Sigmoid colon (tissue), 7 donors: Measurements from ENCODE around the gene MIEF1. TPM values are rescaled to one million over a fixed set of nuclear protein-coding genes. Genes with fewer than 3 reads are reported as not detected.

Experiments
- DNase-seq: peaks from one replicate; pipeline ENCODE4 v3.0.0-alpha.2; 2019
- H3K27ac ChIP-seq, 4 donors: fragments of 200-600 bp; sonication (generic); one replicate each; pipeline ENCODE4 v1.5.1; 2016 to 2019; ENCODE audit warnings: mild to moderate bottlenecking in 1 of 4
- H3K27me3 ChIP-seq, 3 donors: fragments of 200-600 bp; sonication (generic); one replicate each; pipeline ENCODE4 v1.5.1; 2019; ENCODE audit warnings: mild to moderate bottlenecking in 1 of 3
- H3K36me3 ChIP-seq, 4 donors: fragments of 200-600 bp; sonication (generic); one replicate each; pipeline ENCODE4 v1.5.1; 2016 to 2019
- H3K4me1 ChIP-seq, 4 donors: fragments of 200-600 bp; sonication (generic); one replicate each; pipeline ENCODE4 v1.5.1; 2017 to 2019
- H3K4me3 ChIP-seq, 4 donors: fragments of 200-600 bp; sonication (generic); one replicate each; pipeline ENCODE4 v1.5.1; 2017 to 2019; ENCODE audit warnings: mild to moderate bottlenecking in 2 of 4, moderate library complexity in 1 of 4
- H3K9me3 ChIP-seq, 4 donors: fragments of 200-600 bp in 3 of 4; sonication (generic) in 3 of 4; one replicate each; pipeline versions ENCODE4 v1.5.1 to v1.6.1; 2013 to 2019
- CTCF ChIP-seq, 4 experiments: fragments of 450-650 bp in 3 of 4; fragments of 200-600 bp in 1 of 4; IDR thresholded peaks; one replicate each; pipeline ENCODE4 v1.5.1; 2016 to 2019; ENCODE audit warnings: antibody characterized with exemption in 4 of 4, mild to moderate bottlenecking in 3 of 4, moderate library complexity in 2 of 4
- EP300 ChIP-seq, 4 donors: sonication (generic); formaldehyde crosslinking; IDR thresholded peaks; one replicate each; pipeline ENCODE4 v1.6.1; 2017; ENCODE audit warnings: antibody characterized with exemption in 4 of 4
- POLR2A ChIP-seq, 2 donors: fragments of 450-650 bp; IDR thresholded peaks; one replicate each; pipeline ENCODE4 v1.6.1; 2016; ENCODE audit warnings: antibody characterized with exemption in 2 of 2, mild to moderate bottlenecking in 2 of 2, moderate library complexity in 2 of 2
- POLR2AphosphoS5 ChIP-seq, 4 donors: sonication (generic); formaldehyde crosslinking; IDR thresholded peaks; one replicate each; pipeline ENCODE4 v1.6.1; 2017; ENCODE audit warnings: antibody characterized with exemption in 4 of 4
- WGBS, 2 donors: extraction: QIAGEN DNeasy Blood & Tissue Kit; methylation state at CpG; one replicate each; pipeline ENCODE4 v1.1.7; 2013; 5-methylcytosine and 5-hydroxymethylcytosine counted together
- intact Hi-C: fragments of 100-400 bp; cut with DNase I; formaldehyde crosslinking; loops from one replicate; pipeline ENCODE4 v1.15.1; 2023
- polyA plus RNA-seq, 3 donors: library from polyadenylated mRNA; stranded (reverse); fragments of 200-250 nt; gene quantifications; one replicate each; pipeline ENCODE4 v1.2.3, GENCODE V29; 2013
- total RNA-seq, 4 donors: library from RNA; depleted of rRNA; stranded (reverse); fragments of >200 nt; gene quantifications; one replicate each; pipeline ENCODE4 v1.1.0, GENCODE V29; 2016
- donor health status: healthy with polysubstance abuse.
- donor health status: Bipolar disorder and iron deficiency.
- donor health status: healthy.

Gene MIEF1
- total and polyA plus RNA-seq, 7 donors = 9.0 to 25.4 (median 14.2) TPM

- 90 to 94% methylated on average over 5 of the region's 5 CpGs for WGBS, 2 donors
- Histone ChIP-seq H3K27me3 (no peaks in the 10 kb centered on the region), H3K9me3 (no peaks in the 10 kb centered on the region), H3K4me1 (no peaks in the 10 kb centered on the region), H3K4me3 (no peak overlapping the region), H3K36me3 (no peaks in the 10 kb centered on the region), H3K27ac (no peak overlapping the region)
- intact Hi-C loops = no loop called here
- TF ChIP-seq POLR2A (IDR thresholded peaks at IDR 0.05) = no peak
- no peak for TF ChIP-seq POLR2AphosphoS5 (IDR thresholded peaks at IDR 0.05)
- no peak for TF ChIP-seq EP300 (IDR thresholded peaks at IDR 0.05)
- no peak for TF ChIP-seq CTCF (IDR thresholded peaks at IDR 0.05)
- DNase-seq = no peak
Observed at GRCh38 chr22:39481595-39481994, 20.5 kb upstream of the MIEF1 start.

- no peaks in the 10 kb centered on the region for H3K4me1 ChIP-seq
- no peaks in the 10 kb centered on the region for H3K9me3 ChIP-seq
- H3K4me3 ChIP-seq = no peak overlapping the region
- no peak for DNase-seq
- no peak for TF ChIP-seq EP300 (IDR thresholded peaks at IDR 0.05)
- no peak for TF ChIP-seq POLR2A (IDR thresholded peaks at IDR 0.05)
- TF ChIP-seq CTCF (IDR thresholded peaks at IDR 0.05) = no peak
- no peak for TF ChIP-seq POLR2AphosphoS5 (IDR thresholded peaks at IDR 0.05)
- WGBS, 2 donors = 79 to 88% methylated on average over 3 of the region's 3 CpGs
- H3K27ac ChIP-seq = no peak overlapping the region
- no peaks in the 10 kb centered on the region for H3K27me3 ChIP-seq
- intact Hi-C loops = no loop called here
- no peaks in the 10 kb centered on the region for H3K36me3 ChIP-seq
Observed at GRCh38 chr22:39482768-39483167, 19.3 kb upstream of the MIEF1 start.

GRCh38 chr22:39486951-39487825, 14.9 kb upstream of the MIEF1 start:
- Histone ChIP-seq H3K9me3 (no peaks in the 10 kb centered on the region), H3K4me1 (no peaks in the 10 kb centered on the region), H3K27ac (no peak overlapping the region), H3K4me3 (no peak overlapping the region), H3K36me3 (no peaks in the 10 kb centered on the region), H3K27me3 (no peaks in the 10 kb centered on the region)
- intact Hi-C loops = no loop called here
- DNase-seq = peak; percentile 56
- TF ChIP-seq EP300 (IDR thresholded peaks at IDR 0.05) (no peak), CTCF (IDR thresholded peaks at IDR 0.05) (no peak), POLR2AphosphoS5 (IDR thresholded peaks at IDR 0.05) (no peak), POLR2A (IDR thresholded peaks at IDR 0.05) (no peak)
- 82 to 91% methylated on average over 45 of the region's 45 CpGs for WGBS, 2 donors

DNA sequence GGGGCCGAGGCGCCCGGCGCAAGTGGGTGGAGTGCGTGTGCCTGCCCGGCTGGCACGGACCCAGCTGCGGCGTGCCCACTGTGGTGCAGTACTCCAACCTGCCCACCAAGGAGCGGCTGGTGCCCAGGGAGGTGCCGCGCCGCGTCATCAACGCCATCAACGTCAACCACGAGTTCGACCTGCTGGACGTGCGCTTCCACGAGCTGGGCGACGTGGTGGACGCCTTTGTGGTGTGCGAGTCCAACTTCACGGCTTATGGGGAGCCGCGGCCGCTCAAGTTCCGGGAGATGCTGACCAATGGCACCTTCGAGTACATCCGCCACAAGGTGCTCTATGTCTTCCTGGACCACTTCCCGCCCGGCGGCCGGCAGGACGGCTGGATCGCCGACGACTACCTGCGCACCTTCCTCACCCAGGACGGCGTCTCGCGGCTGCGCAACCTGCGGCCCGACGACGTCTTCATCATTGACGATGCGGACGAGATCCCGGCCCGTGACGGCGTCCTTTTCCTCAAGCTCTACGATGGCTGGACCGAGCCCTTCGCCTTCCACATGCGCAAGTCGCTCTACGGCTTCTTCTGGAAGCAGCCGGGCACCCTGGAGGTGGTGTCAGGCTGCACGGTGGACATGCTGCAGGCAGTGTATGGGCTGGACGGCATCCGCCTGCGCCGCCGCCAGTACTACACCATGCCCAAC, 14.1 kb upstream of the MIEF1 start:
- Histone ChIP-seq H3K27ac (no peak overlapping the region), H3K4me1 (no peaks in the 10 kb centered on the region), H3K4me3 (no peak overlapping the region), H3K36me3 (no peaks in the 10 kb centered on the region), H3K27me3 (no peaks in the 10 kb centered on the region), H3K9me3 (no peaks in the 10 kb centered on the region)
- intact Hi-C loops = no loop called here
- 97% methylated on average over 70 of the region's 70 CpGs for WGBS, 2 donors
- DNase-seq = peak; percentile 58
- TF ChIP-seq CTCF (IDR thresholded peaks at IDR 0.05) = no peak
